ENCODE results near the gene MYRIP.
"Not testable (repeated sequence)": the region's sequence is repeated elsewhere in the genome, so short reads cannot be mapped to it uniquely, and the experiment has no call there.

The MYRIP gene

DNA sequence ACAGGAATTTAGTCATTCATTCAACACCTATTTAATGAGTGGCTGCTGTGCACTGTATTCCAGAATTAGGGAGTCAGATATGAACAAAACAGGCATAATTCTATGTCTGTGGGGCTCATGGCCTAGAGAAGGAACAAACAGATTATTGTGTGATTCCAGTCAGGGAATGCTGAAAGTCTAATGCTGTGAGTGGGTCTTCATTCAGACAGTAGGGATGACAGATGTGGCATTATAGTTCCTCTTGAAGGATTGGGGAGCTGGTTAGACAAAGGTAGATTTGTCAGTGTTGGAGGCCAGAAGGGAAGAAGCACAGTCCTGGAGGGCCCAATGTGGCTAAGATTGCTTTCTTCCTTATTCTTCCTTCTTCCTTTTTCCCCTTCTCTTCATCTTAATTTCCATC is 273.7 kb downstream of the MYRIP start:
- DNase-seq (ENCODE audit: low read depth in 2 of 2), result no peak

GRCh38 chr3:40084424-40084823 is 275.0 kb downstream of the MYRIP start:
- not testable (repeated sequence) for DNase-seq (ENCODE audit: low read depth in 2 of 2)

DNA sequence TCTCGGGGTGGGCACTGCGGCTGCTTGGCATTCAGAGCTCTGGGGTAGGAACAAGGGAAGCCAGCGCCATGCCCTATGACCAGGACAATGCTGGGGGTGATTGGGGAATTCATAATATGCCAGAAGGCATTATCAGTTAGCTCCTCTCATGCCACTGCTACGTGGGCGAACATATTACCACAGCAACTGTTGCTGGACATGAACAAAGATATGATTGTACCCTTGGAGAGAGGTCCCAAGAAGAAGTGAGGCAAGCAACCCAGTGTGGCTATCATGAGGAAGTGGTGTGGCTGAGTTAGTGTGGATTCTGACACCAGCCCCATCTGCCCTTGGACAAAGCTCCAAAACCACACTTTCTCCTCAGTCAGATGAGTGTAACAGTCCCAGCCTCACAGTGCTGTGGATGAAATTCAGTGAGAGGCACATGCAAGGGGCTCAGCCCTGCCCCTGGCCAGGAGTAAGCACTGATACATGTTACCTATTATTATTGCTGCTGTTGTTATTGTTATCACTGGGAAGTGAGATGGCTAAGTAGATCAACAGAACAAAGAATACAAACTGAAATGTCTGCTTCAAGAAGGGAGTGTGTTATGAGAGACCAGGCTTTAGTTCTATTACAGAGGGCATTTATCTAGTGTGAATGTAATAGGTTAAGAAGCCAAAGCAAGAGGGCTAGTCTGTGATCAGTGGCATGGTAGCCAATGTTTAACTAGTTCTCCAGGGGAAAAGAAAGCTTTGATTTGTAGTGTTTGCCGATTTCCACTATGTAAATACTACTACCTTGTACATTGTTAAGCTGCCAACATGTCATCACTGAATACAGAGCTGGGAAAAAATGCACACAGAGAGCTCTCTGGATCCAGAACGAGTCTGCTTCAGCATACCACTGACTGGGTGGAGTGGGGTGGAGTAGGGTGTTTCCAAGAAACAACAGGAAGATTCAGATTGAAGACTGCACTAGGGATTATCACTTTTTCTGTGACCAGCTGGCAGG is 277.8 kb downstream of the MYRIP start:
- no peak for DNase-seq (ENCODE audit: low read depth in 2 of 2)

- no peak for DNase-seq (ENCODE audit: low read depth in 2 of 2)
These were observed 279.2 kb downstream of the MYRIP start for GRCh38 chr3:40088527-40089170.

DNA sequence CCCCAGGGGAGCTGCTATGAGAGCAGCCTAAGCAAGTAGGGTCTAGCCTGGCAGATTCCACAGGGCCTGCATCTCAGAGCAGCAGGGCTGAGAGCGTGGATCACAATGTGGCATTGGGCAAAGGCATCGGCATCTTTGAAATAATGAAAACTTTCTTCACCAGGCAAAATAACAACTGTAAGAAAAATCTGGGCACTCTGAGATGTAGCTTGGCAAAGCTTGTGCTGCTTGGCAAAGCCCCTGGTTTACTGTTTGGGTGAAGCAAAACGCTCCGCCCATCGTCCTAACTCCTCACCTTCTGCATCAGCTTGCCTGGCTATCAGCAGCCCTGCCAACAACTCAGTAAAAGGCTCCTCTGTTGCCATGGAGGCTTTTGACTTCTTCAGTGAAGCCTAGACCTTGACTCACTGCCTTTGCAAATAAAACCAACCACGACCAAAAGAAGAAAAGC is 287.3 kb downstream of the MYRIP start:
- no peak for DNase-seq (ENCODE audit: low read depth in 2 of 2)

- no peak for DNase-seq (ENCODE audit: low read depth in 2 of 2)
These were observed 288.0 kb downstream of the MYRIP start for GRCh38 chr3:40097131-40098117.

- no peak for DNase-seq (ENCODE audit: low read depth in 2 of 2)
These were observed 288.9 kb downstream of the MYRIP start for GRCh38 chr3:40098261-40098759.

DNA sequence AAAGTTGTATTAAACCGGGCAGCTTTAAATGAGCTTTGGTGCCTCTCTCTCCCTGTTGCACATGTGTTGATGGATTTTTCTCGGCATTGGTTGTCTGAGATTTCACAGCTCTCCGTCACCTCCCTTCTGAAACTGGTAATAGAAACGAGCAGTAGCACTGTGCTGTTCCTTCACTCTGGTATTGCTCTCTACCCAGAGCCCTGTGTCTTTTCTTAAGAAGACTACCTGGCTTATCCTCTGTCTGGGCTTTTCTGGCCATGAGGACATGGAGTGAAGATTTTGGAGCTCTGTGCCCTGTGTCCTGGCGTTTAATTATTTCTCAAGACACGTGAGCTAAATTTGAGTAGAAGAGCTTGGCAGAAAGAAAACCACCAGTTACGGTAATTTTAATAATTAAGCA is 290.5 kb downstream of the MYRIP start:
- DNase-seq (ENCODE audit: low read depth in 2 of 2), result no peak

DNA sequence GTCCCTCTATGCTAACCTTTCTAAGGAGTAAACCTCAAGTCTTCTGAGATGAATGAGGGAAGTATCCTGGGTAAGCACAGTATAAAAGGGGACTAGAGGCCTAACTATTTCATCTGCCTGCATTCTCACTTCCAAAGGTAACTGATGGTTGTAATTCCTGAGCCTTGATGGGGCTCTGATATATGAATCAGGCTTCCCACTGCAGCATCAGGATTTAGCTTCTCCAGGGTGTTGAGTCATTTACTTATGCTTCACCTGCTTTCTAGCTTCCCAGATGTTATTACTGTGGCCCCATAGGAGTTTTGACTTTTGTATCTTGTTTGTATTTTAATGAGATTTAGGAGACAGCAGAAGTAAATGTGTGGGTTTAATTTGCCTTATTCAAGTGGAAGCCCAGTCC is 292.8 kb downstream of the MYRIP start:
- DNase-seq (ENCODE audit: low read depth in 2 of 2), result no peak

DNA sequence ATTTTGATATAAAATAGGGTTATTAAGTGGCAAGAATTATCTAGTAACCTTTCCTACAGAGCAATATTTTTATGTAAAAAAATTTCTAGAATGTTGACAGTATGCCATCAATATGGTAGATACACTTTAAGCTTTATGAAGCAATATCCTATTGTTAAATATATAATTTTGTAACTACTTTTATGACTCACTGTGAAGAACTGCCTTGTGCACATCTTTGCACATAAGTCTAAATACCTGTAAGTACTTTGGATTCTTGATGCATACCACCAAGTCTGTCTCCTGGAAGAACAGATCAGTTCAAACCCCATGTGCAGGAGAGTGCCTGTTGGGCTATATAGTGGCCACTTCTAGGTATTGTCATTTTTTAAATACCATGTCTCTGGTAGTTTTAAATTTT is 294.4 kb downstream of the MYRIP start:
- no peak for DNase-seq (ENCODE audit: low read depth in 2 of 2)

DNA sequence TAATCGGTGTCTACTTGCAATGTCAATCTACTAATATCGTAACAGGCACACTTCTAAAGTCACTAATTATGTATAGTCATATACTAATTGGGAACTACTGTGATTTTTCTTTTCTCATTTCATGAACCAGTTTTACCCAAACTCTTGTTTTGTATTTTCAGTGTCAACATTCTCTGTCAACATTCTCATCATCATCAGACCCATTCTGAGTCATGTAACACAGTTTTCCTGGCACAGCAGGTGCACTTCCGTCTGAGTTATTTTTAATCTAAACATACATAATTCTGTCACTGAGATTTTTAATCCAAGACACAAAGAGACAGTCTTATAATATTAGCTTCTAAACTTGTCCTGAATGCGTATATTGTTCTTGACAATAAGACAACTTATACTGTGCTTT is 295.0 kb downstream of the MYRIP start:
- no peak for DNase-seq (ENCODE audit: low read depth in 2 of 2)

DNA sequence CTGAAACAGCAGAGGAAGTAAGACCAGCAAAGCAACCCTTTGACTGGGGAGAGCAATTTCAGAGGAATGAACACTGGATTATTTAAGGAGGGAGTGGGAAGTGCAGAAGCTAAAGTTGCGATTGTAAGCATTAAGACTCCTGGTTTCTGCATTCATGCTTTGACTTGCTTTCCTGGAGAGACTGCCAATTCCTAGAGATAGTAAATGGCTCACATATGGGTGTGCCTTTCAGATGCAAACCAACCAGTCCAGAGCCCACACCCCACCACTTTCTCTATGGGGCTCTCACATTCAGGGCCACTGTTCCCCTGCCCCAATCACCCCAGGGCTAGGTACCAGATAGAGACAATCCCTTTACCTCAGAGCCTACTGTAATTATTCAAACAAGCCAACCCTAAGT is 299.2 kb downstream of the MYRIP start:
- no peak for DNase-seq (ENCODE audit: low read depth in 2 of 2)

- no peak for DNase-seq (ENCODE audit: low read depth in 2 of 2)
These were observed 300.5 kb downstream of the MYRIP start for GRCh38 chr3:40109641-40110490.

GRCh38 chr3:40116478-40117177 is 307.2 kb downstream of the MYRIP start:
- no peak for DNase-seq (ENCODE audit: low read depth in 2 of 2)

DNA sequence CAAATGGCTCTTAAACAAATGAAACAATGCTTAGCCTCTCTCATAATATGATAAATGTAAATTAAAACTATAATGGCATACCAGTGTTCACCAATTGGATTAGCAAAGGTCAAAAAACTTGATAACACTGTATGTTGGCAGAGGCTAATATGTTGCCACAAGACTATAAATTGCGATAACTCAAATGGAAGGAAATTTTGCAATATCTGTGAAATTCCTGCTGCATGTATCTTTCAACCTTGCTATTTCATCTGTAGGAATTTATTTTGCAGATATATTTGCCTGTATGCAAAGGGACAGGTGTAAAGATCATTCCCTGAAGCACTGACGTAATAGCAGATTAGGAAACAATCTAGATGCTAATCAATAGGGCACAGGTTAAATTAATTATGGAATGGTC is 308.7 kb downstream of the MYRIP start:
- no peak for DNase-seq (ENCODE audit: low read depth in 2 of 2)

DNA sequence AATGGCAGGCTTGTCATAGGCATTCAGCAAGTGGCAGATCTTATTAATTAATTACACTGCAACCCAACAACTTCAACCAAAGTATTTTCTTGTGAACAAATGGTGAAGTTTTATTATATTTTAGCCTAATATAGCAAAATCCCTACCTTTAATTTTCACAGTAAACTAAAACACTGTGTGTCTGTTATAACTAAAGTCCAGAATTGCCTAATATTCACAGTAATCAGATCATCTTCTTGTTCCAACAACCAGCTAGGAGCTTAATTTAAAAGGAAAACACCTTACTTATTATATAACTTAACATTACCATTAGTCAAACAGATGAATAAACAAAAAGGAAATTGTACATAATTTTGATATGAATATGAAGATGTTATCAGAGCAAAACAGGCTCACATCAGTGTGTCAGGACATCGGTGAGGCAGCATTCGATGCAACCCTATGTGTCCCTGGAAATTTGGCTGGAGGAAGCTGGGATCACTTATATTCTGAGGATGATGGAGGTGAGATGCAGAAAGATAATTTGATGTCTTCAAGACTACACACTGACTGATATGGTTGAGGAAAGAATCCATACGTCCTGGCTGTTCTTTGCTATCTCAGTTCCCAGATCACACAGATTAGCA is 310.8 kb downstream of the MYRIP start:
- no peak for DNase-seq (ENCODE audit: low read depth in 2 of 2)

DNA sequence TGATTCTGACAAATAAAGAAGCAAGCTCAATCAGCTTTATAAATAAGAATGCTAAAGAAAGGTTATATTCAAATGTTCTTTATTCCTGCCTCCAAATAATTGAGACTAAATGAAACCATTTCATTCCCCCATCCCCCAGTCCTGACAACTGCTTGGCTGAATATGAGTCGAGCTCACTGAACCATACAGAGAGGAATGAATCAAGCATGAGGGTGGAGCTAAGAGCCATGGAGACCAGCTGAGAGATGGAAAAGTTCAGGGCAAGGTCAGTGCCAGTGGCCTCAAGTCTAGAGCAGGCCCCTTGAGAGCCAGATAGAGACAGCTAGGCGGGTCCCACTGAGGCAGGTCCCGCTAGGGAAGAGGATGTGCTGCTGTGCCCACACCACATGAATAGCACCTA is 311.4 kb downstream of the MYRIP start:
- no peak for DNase-seq (ENCODE audit: low read depth in 2 of 2)

- DNase-seq (ENCODE audit: low read depth in 2 of 2), result no peak
These were observed 315.5 kb downstream of the MYRIP start for GRCh38 chr3:40124918-40125317.

- DNase-seq (ENCODE audit: low read depth in 2 of 2), result no peak
These were observed 318.8 kb downstream of the MYRIP start for GRCh38 chr3:40128166-40128565.

- no peak for DNase-seq (ENCODE audit: low read depth in 2 of 2)
These were observed 320.1 kb downstream of the MYRIP start for GRCh38 chr3:40129510-40129909.

Measured in stimulated activated CD8-positive, alpha-beta memory T cell treated with anti-CD3 and anti-CD28 coated beads, Interleukin-15, amount 100 ng/mL, for 4 hours (primary cell).